Dedifferentiated amniotic fluid mesenchymal stem cell (primary cell): ENCODE data around the gene LHFPL2.

Experiments used
- DNase-seq: peaks from one replicate; pipeline ENCODE4 v3.0.0-alpha.2; 2016; ENCODE audit errors: extremely low spot score

The LHFPL2 gene

GRCh38 chr5:78570646-78571045 is 77.9 kb downstream of the LHFPL2 start:
- no peak for DNase-seq

DNA sequence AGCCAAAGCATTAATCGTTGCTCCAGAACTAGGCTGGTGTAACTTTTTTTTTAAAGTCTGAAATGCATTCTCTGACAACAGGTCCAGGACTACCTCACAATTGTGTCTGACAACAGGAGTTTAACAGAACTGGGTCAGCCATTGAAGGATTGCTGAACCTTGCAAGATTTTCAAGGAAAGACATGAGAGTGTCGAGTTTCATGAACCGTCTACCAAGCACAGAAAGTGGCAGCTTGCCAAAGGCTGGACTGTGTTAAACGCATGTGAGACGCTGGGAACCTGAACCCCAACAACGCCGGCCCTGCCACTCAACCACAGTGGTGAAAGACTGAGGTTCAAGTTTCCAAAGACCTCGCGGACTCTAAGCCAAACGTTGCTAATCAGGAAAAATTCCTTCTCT is 79.1 kb downstream of the LHFPL2 start:
- peak; percentile 26 for DNase-seq

- no peak for DNase-seq
Observed at GRCh38 chr5:78568676-78569075, 79.9 kb downstream of the LHFPL2 start.

DNA sequence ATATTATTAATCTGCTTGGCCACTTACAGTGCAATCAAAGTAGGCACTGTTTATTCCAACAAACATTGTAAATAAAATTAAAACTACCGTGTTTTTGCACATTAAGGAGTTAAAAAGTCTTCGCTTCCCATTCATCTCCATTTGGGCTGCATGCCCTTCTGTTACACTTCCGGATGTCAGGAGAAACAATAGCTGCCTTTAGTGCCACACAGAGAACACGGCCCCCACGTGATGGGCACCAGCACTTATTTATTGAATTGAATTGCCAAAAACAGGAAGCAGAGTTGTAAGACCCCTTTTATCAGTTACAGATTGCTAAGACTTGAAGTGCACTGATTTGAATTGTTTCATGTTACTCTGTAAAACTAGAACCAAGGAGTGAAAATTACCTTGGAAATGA is 80.4 kb downstream of the LHFPL2 start:
- no peak for DNase-seq

DNA sequence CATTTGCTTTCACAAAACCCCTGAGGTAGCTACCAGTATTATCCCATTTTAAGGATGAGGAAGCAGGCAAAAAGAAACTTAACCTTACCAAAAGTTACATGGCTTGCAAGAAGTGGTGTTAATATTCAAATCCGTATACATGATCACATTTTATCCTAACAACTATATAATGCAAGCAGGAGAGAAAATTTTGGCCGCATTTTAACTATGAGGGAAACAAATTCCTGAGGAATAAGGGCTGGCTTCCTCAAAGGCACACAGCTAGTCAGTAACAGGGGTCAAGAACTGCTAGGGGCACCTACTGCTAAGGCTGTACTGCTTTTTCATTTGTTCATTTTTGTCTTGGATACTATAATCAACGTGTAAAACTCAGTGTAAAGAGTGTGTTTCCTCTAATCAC is 81.0 kb downstream of the LHFPL2 start:
- DNase-seq, result no peak

GRCh38 chr5:78566747-78567425 is 81.7 kb downstream of the LHFPL2 start:
- no peak for DNase-seq

DNA sequence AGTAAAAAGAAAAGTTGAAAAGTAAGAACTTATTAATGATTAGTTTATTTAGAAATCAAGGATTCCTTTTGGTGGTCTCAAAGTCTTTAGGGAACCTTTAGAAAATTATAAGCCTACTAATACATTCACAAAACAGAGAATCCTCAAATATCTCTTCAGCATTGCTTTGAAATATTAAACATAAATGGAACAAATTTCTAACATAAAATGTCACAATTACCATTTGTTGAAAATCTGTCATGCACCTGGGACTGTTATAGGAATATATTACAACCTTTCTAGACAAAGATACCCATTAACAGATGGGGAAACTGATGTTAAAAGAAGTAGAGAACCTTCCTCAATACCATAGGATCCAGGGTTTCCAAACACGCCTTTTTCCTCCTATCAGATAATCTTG is 83.2 kb downstream of the LHFPL2 start:
- DNase-seq, result no peak

DNA sequence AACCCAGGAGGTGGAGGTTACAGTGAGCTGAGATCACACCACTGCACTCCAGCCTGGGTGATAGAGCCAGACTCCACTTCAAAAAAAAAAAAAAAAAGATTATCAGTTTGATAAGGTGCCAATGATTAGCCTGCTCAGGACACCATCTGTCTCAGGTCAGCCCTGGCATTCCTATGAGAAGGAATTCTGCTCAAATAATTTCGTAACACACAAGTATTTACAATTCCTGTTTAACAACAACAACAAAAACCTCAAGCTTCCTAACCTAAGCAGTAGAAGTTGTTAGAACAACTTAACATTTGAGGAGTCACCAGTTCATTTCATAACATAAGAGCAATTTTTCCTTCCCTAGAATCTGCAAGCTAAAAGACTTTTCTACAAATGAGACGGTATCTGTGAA is 85.0 kb downstream of the LHFPL2 start:
- DNase-seq, result no peak

DNA sequence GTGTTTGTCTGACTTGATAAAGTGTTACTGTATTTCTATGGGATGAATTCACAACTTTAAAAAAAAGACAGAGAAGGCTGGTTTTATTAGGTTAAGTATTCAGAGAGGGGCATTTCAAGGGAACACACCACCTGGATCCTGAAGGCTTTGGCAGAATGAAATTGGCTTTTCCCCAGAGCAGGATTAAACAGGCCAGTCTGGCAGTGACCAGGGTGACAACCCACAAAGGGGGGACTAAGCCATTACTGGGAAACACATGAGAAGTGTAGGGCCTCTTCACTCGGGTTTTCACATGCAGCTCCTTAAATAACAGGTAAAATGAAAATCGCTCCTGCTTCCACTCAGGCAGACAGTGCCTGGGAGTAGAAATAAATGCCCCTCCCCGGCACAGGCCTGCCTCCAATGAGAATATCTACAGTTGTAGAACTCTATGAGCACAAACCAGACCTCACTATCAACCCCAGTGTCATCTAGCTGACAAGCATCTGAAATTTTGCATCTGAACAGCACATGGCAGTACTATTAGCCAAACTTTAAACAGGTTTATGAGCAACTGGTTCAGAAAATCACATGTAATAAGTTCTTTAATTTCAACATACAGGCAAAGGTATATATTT is 85.8 kb downstream of the LHFPL2 start:
- DNase-seq, result no peak

DNA sequence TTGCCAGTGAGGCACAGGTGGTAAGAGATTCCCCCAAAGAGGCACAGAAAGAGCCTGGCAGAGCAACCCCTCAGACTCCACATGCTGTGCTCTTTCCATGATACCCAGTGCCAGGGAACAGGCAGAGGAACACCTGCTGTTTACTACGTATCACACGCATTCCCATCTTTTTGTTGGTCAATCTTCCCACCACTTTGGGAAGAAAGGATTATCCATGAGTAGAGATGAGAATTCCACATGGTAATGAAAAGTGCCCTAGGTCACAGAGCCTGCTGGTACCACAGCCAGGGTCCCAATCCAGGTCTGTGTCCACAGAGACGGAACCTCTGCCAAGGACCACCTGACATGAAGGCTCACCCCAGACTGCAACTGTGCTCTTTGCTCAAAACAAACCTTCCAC is 86.6 kb downstream of the LHFPL2 start:
- no peak for DNase-seq

DNA sequence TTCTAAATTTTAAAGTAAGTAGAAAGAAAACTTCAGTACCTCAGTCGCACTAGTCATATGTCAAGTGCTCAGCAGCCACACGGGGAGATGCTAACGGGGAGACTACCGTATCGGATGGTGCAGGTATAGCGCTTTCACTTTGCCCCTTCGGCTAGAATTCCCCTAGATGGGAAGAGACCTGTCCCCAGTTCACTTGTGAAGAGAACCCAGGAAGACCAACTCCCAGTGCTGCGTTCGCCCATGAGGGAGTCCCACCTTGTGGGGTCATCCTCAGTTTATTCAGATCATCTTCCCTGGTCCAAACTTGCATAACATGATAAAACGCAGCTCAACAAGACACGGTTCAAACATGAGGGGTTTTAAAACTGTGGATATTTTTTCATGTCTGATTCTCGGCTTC is 87.3 kb downstream of the LHFPL2 start:
- DNase-seq, result no peak

DNA sequence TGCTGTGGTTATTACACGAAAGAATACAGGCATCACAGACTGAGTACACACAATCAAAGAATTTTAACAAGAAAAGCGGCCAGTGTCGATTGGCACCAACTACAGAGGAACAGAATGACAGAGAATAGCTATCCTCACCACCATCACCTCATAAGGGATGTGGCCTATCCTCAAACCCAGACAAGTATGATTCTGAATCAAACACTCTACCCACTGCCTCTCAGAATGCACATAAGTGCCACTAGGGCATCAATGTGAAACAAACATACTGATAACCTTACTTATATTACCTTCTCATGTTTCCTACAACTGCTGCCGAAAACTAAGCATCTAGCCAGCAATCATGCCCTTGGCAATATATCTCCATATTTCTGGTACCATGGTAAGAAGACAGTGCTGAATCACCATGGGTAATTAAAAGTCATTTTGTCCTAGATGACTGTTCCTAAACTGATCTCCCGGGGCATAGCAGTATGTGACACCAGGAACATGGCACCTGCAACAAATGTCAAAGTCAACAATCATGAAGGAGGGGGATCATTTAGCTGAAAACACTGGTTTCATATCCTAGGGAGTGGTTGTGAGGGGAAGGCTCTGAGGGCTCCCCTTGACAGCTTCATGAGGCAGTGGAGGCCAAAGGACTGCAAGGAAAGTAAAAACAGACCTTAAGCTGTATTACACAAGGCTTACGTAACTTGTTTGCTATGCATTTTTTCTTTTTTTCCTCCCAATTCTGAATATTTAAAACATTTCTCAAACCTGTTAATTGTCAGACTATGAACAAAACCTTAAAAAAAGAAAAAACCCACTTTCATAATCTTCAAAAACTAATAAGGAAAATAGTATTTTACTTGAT is 88.3 kb downstream of the LHFPL2 start:
- no peak for DNase-seq

DNA sequence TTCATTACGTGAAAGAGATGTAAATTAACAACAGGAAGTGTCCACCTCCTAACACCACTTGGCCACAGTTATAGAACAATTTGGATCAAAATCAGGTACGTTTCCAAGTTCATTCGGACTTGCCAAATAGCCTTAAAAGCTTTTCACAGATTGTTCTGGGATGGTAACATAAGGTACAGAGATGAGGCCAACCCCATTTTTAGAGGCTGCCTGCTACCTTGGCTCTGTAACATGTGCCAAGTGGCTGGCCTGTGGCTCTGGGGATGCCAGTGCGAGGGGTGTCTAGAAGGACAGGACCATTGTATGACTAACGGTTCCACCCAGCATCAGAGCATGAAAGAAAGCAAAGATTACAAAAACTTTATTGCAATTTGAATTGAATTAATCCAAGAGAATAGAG is 91.0 kb downstream of the LHFPL2 start:
- DNase-seq, result no peak

DNA sequence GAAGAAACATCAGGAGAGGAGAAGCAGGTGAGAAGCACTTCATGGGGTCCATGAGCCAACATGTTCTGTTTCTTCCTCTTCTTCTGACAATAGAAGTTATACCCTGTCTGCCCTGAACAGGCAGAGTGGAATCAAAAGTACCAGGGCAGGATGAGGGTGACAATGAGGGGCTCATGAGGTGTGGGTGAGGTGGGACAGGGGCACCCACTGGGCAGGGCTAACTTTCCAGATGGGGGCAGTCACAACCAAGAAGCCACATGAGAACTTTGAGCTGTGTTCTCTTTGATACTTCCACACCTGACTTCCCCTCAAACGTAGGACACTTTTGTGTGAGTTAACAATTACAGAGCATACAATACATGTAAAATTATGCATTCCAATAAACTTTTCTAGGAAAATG is 92.7 kb downstream of the LHFPL2 start:
- DNase-seq, result no peak

- DNase-seq, result no peak
Observed at GRCh38 chr5:78554670-78555069, 93.9 kb downstream of the LHFPL2 start.

DNA sequence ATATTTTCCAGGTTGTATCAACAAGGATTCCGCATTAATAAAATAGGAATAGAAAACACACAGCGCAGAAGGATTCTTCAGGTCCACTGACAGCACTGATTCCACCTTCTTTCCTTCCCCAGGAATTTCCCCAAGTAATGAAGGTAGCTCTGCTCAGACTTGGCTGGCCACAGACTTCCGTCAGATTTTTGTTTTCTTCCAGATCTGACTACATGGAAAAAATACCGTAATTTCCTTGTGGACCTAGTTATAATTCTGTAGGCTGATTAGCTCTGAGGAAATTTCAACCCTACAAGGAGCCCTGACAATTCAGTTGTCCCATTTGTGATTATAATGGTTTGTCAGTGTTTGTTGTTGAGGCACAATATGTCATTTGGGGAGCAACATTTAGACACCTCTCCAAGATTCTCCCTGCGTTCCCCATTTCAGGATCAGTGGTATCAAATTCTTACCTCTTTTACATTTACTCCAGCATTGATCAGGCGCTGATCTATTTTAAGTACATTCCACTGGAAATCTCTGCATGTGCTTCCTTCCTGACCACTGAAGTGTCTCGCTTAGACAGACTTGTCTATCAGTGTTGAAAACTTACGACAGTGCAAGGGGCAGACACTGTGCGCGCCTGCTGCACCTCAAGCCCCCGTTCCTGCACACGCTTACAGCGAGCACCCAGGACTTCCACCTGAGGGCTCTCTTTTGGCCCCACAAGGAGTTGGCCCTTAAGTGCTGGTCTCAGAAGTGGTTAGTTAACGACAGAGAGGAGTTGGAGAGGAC is 94.8 kb downstream of the LHFPL2 start:
- no peak for DNase-seq

DNA sequence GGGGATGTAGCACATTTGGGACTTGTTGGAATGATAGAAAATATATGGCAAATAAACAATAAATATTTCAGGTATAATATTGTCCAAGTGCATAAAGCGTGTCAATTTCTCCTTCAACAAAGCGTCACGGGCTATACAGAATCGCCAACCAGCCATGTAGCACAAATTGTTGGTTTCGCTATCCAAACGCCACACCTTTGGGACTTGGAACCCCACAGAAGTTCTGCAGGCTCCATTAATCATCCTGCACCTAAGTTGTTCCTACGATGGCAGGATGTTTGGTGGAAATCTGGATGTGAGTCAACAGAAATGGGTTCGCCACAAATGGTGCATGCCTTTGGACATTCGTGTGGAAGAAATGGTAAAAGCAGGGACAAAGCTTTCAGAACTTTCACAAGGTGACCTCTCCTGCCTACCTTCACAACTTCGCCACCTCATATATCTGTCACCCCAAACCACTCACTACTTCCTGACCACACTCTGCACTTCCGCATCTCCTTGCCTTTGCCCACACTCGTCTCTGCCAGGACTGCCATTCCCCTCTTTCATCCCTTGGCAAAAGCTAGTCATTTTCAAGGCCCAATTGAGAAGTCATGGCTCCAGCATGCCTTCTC is 95.7 kb downstream of the LHFPL2 start:
- DNase-seq, result no peak

DNA sequence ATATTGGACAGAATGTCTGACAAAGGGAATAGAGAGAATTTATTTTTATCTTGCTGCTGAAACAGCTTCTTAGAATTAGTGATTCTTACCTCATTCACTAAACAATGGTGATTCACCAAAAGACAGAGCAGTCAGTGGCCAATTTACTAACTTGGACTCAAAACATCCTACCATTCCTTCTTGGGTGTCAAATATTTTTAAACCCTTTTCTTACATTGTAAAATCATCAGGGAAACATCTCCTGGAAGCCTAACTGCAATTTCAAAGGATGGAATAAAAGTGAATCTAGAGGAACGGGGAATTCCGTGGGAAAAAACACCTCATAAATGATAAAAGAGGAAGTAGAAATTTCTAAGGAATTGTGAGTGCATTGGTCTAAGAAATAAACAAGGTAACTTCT is 97.7 kb downstream of the LHFPL2 start:
- no peak for DNase-seq

- DNase-seq, result no peak
Observed at GRCh38 chr5:78549043-78549442, 99.5 kb downstream of the LHFPL2 start.

DNA sequence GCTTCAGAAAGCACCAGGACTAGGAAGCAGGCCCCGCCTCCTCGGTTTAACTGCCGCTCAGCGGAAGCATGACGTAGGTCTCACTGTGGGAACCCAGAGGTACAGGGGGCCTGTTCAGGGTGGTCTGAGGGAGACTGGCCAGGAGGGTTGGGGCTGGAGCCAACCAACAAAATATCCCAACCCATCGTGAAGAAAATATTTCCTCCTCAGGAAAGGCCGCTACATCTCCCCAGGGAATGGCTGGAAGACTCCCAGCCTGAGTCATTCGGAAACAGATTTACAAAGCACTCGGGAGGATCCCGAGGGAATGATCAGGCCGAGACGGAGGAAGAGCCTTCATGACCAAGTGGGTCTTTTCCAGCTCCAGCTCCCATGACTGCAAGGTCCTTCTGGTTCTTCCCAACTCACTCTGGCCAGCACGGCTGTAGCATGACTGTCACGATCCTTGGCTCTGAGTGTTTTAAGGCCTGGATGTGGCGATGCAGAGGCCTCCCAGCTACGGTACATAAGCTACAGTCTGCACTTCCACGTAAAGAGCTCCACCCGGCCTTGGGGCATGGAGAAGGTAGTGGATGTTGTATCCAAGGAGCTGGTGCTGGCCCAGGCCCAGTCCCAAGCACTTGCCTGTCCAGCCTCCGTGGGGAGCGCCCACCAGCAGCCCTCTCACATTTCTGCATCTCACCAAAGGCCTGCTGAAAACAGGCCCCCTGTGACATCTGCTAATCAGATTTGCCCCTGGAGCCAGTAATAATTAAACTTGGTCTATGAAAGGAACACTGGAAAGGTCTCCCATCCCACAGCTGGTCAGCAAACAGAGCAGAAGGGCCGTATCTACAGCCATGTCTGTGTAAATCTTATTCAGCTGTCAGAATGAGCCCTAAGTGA is 100.6 kb downstream of the LHFPL2 start:
- DNase-seq, result no peak

GRCh38 chr5:78547183-78547582 is 101.4 kb downstream of the LHFPL2 start:
- no peak for DNase-seq
